ENCODE data around the gene CFC1. TPM values are rescaled to one million over a fixed set of nuclear protein-coding genes. Genes with fewer than 3 reads are reported as not detected.
"Not testable (repeated sequence)": the region's sequence is repeated elsewhere in the genome, so short reads cannot be mapped to it uniquely, and the experiment has no call there.

Gene CFC1
- total and polyA plus RNA-seq, 2 of the 13 experiments (the other 11 are each of a cell fraction or from before 2014, with no cell fraction given), result not detected

DNA sequence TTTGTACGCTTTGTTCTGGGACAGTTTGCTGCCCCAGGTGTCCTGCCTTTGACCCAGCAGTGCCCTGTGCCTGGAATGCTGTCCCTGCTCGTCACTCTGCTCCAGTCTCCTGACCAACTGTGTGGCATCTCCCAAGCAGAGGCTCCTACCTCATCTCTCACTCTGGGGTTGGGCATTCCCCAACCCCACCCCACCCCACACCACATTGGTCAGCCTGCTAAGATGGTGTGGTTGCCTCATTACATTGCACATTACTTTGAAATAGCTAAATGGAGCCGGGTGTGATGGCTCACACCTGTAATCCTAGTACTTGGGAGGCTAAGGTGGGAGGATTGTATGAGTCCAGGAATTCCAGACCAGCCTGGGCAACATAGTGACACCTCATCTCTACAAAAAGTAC lies 27.4 kb downstream of the CFC1 start:
- H4K20me1 ChIP-seq (ENCODE audit: insufficient read depth, low read length); H3K9ac ChIP-seq (ENCODE audit: insufficient read depth, low read depth, low read length); H3K27ac ChIP-seq (ENCODE audit: extremely low read length, insufficient read depth, low read length); POLR2A ChIA-PET; ATAC-seq; H3K36me3 ChIP-seq (replicated peaks in 1 of 2; ENCODE audit: control insufficient read depth in 1 of 2, insufficient read depth in 2 of 2, low read length in 2 of 2); BruUV-seq (replicated peaks); H3K9me3 ChIP-seq (ENCODE audit: low read length); H2AFZ ChIP-seq (ENCODE audit: low read length); H3K27me3 ChIP-seq (ENCODE audit: control insufficient read depth in 1 of 2, insufficient read depth in 2 of 2, low read length in 2 of 2); CTCF ChIA-PET (ENCODE audit: low intra/inter-chr PET ratio, low total read pairs); H3K4me2 ChIP-seq (ENCODE audit: low read depth, low read length); intact Hi-C loops (cut with micrococcal nuclease; ENCODE audit: unreplicated experiment); H3K4me1 ChIP-seq (ENCODE audit: insufficient read depth, low read length); H3K4me3 ChIP-seq (replicated peaks in 1 of 3; ENCODE audit: insufficient read depth in 1 of 3, low read depth in 2 of 3, low read length in 3 of 3); H3K79me2 ChIP-seq (ENCODE audit: insufficient read depth, low read length); DNase-seq (ENCODE audit: low spot score); in situ Hi-C loops (cut with HindIII; ENCODE audit: extremely low pct_ligation_motif_present, low pct_unique_long_range_greater_than_20kb); FAIRE-seq: not testable (repeated sequence)
- no CpG with 5 or more reads among the region's 3 CpGs for WGBS (ENCODE audit: low lambda C conversion rate)

DNA sequence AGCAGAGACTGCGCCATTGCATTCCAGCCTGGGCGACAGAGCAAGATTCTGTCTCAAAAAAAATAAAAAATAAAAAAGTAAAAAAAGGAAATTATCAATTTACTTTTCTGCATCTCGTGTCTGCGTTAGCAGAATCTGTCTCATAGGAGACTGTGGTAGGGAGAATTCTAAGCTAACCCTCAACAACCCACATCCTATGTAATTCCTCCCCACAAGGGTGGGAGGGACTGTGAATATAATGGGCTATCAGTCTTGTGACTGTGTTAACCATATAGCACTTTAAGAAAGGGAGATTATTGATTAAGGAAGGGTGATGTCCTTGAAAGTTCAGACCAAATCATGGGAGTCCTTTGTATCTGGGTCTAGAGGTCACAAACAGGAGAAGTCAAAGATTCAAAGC lies 33.2 kb downstream of the CFC1 start:
- H3K4me1 ChIP-seq (ENCODE audit: insufficient read depth, low read length); H3K9ac ChIP-seq (ENCODE audit: insufficient read depth, low read depth, low read length); DNase-seq (ENCODE audit: low spot score); intact Hi-C loops (cut with micrococcal nuclease; ENCODE audit: unreplicated experiment); H3K4me2 ChIP-seq (ENCODE audit: low read depth, low read length); H3K36me3 ChIP-seq (replicated peaks in 1 of 2; ENCODE audit: control insufficient read depth in 1 of 2, insufficient read depth in 2 of 2, low read length in 2 of 2); H2AFZ ChIP-seq (ENCODE audit: low read length); POLR2A ChIA-PET; BruUV-seq (replicated peaks); H4K20me1 ChIP-seq (ENCODE audit: insufficient read depth, low read length); H3K9me3 ChIP-seq (ENCODE audit: low read length); H3K27me3 ChIP-seq (ENCODE audit: control insufficient read depth in 1 of 2, insufficient read depth in 2 of 2, low read length in 2 of 2); in situ Hi-C loops (cut with HindIII; ENCODE audit: extremely low pct_ligation_motif_present, low pct_unique_long_range_greater_than_20kb); ATAC-seq; CTCF ChIA-PET (ENCODE audit: low intra/inter-chr PET ratio, low total read pairs); H3K79me2 ChIP-seq (ENCODE audit: insufficient read depth, low read length); H3K27ac ChIP-seq (ENCODE audit: extremely low read length, insufficient read depth, low read length); FAIRE-seq; H3K4me3 ChIP-seq (replicated peaks in 1 of 3; ENCODE audit: insufficient read depth in 1 of 3, low read depth in 2 of 3, low read length in 3 of 3): not testable (repeated sequence)
- WGBS (ENCODE audit: low lambda C conversion rate), result no CpG with 5 or more reads among the region's 4 CpGs

DNA sequence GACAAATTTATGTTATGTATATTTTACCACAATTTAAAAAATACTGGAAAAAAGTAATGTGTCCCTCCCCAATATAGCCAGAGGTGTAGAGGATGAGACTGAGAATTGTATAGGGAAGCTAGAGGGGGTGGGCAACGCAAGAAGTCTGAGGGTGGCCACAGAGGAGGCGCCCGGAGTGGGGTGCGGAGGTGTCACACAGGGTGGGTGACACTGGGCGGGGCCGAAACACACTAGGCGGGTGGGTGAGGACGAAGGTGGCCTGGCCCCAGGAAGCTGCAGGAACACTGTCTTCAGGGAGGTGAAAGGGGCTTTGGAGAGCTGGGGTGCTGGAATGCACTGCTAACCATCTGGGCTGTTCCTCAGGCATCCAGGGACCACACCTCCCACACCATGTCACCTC lies 42.9 kb downstream of the CFC1 start:
- in situ Hi-C loops (cut with HindIII; ENCODE audit: extremely low pct_ligation_motif_present, low pct_unique_long_range_greater_than_20kb), result not testable (repeated sequence)

DNA sequence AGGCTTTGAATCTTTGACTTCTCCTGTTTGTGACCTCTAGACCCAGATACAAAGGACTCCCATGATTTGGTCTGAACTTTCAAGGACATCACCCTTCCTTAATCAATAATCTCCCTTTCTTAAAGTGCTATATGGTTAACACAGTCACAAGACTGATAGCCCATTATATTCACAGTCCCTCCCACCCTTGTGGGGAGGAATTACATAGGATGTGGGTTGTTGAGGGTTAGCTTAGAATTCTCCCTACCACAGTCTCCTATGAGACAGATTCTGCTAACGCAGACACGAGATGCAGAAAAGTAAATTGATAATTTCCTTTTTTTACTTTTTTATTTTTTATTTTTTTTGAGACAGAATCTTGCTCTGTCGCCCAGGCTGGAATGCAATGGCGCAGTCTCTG lies 45.2 kb downstream of the CFC1 start:
- DNase-seq (ENCODE audit: low spot score); H3K9ac ChIP-seq (ENCODE audit: insufficient read depth, low read depth, low read length); H3K4me3 ChIP-seq (replicated peaks in 1 of 3; ENCODE audit: insufficient read depth in 1 of 3, low read depth in 2 of 3, low read length in 3 of 3); ATAC-seq; BruUV-seq (replicated peaks); H3K4me1 ChIP-seq (ENCODE audit: insufficient read depth, low read length); H3K27ac ChIP-seq (ENCODE audit: extremely low read length, insufficient read depth, low read length); in situ Hi-C loops (cut with HindIII; ENCODE audit: extremely low pct_ligation_motif_present, low pct_unique_long_range_greater_than_20kb); H3K4me2 ChIP-seq (ENCODE audit: low read depth, low read length); FAIRE-seq; intact Hi-C loops (cut with micrococcal nuclease; ENCODE audit: unreplicated experiment); POLR2A ChIA-PET; H2AFZ ChIP-seq (ENCODE audit: low read length); H4K20me1 ChIP-seq (ENCODE audit: insufficient read depth, low read length); H3K9me3 ChIP-seq (ENCODE audit: low read length); CTCF ChIA-PET (ENCODE audit: low intra/inter-chr PET ratio, low total read pairs); H3K36me3 ChIP-seq (replicated peaks in 1 of 2; ENCODE audit: control insufficient read depth in 1 of 2, insufficient read depth in 2 of 2, low read length in 2 of 2); H3K79me2 ChIP-seq (ENCODE audit: insufficient read depth, low read length); H3K27me3 ChIP-seq (ENCODE audit: control insufficient read depth in 1 of 2, insufficient read depth in 2 of 2, low read length in 2 of 2): not testable (repeated sequence)
- WGBS (ENCODE audit: low lambda C conversion rate), result no CpG with 5 or more reads among the region's 4 CpGs

More for the DNA sequence above, 42.9 kb downstream of the CFC1 start:
- CTCF ChIA-PET (ENCODE audit: low intra/inter-chr PET ratio, low total read pairs); H3K27ac ChIP-seq (ENCODE audit: extremely low read length, insufficient read depth, low read length); H3K27me3 ChIP-seq (ENCODE audit: control insufficient read depth in 1 of 2, insufficient read depth in 2 of 2, low read length in 2 of 2); H3K4me1 ChIP-seq (ENCODE audit: insufficient read depth, low read length); H3K9ac ChIP-seq (ENCODE audit: insufficient read depth, low read depth, low read length); H3K4me3 ChIP-seq (replicated peaks in 1 of 3; ENCODE audit: insufficient read depth in 1 of 3, low read depth in 2 of 3, low read length in 3 of 3); DNase-seq (ENCODE audit: low spot score); H3K4me2 ChIP-seq (ENCODE audit: low read depth, low read length); BruUV-seq (replicated peaks); H4K20me1 ChIP-seq (ENCODE audit: insufficient read depth, low read length); POLR2A ChIA-PET; intact Hi-C loops (cut with micrococcal nuclease; ENCODE audit: unreplicated experiment); FAIRE-seq; ATAC-seq; H2AFZ ChIP-seq (ENCODE audit: low read length); H3K9me3 ChIP-seq (ENCODE audit: low read length); H3K79me2 ChIP-seq (ENCODE audit: insufficient read depth, low read length); H3K36me3 ChIP-seq (replicated peaks in 1 of 2; ENCODE audit: control insufficient read depth in 1 of 2, insufficient read depth in 2 of 2, low read length in 2 of 2): not testable (repeated sequence)
- WGBS (ENCODE audit: low lambda C conversion rate), result no CpG with 5 or more reads among the region's 8 CpGs

All from HepG2 (cell line).